Cardiac fibroblast (primary cell): Measurements from ENCODE around the gene HNRNPUL1.

ENCODE experiments used
- DNase-seq, 2 donors: peaks; one replicate each; pipeline versions ENCODE4 v3.0.0 to v3.0.0-alpha.2; 2010; ENCODE audit warnings: low read depth in 2 of 2
- H3K4me3 ChIP-seq, 2 donors: replicated peaks in 1 of 2; 1 replicate in 1 of 2; 2 replicates in 1 of 2; pipeline ENCODE4 v1.5.1; 2011; ENCODE audit warnings: low read depth in 2 of 2, low read length in 2 of 2, mild to moderate bottlenecking in 2 of 2, moderate library complexity in 1 of 2
- TF ChIP-seq, protein P1 (sequence below): IDR thresholded peaks from one replicate; pipeline ENCODE4 v1.5.1; 2011; ENCODE audit warnings: low read depth, mild to moderate bottlenecking, low read length, inconsistent platforms

Gene HNRNPUL1

DNA sequence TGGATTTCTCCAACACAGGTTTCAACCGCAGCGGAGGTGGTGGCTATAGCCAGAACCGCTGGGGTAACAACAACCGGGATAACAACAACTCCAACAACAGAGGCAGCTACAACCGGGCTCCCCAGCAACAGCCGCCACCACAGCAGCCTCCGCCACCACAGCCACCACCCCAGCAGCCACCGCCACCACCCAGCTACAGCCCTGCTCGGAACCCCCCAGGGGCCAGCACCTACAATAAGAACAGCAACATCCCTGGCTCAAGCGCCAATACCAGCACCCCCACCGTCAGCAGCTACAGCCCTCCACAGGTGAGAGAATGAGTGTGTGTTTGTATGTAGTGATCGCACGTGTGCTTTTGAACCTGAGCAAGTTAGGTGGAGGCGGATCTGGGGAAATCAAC is 39.8 kb downstream of the HNRNPUL1 start:
- TF ChIP-seq, protein P1, sequence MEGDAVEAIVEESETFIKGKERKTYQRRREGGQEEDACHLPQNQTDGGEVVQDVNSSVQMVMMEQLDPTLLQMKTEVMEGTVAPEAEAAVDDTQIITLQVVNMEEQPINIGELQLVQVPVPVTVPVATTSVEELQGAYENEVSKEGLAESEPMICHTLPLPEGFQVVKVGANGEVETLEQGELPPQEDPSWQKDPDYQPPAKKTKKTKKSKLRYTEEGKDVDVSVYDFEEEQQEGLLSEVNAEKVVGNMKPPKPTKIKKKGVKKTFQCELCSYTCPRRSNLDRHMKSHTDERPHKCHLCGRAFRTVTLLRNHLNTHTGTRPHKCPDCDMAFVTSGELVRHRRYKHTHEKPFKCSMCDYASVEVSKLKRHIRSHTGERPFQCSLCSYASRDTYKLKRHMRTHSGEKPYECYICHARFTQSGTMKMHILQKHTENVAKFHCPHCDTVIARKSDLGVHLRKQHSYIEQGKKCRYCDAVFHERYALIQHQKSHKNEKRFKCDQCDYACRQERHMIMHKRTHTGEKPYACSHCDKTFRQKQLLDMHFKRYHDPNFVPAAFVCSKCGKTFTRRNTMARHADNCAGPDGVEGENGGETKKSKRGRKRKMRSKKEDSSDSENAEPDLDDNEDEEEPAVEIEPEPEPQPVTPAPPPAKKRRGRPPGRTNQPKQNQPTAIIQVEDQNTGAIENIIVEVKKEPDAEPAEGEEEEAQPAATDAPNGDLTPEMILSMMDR = no peak
- H3K4me3 ChIP-seq = no peak overlapping the region
- no peak for DNase-seq

- no peak overlapping the region for H3K4me3 ChIP-seq
- TF ChIP-seq, protein P1 = no peak
- no peak for DNase-seq
These were observed 40.7 kb downstream of the HNRNPUL1 start for GRCh38 chr19:41304706-41305483.

DNA sequence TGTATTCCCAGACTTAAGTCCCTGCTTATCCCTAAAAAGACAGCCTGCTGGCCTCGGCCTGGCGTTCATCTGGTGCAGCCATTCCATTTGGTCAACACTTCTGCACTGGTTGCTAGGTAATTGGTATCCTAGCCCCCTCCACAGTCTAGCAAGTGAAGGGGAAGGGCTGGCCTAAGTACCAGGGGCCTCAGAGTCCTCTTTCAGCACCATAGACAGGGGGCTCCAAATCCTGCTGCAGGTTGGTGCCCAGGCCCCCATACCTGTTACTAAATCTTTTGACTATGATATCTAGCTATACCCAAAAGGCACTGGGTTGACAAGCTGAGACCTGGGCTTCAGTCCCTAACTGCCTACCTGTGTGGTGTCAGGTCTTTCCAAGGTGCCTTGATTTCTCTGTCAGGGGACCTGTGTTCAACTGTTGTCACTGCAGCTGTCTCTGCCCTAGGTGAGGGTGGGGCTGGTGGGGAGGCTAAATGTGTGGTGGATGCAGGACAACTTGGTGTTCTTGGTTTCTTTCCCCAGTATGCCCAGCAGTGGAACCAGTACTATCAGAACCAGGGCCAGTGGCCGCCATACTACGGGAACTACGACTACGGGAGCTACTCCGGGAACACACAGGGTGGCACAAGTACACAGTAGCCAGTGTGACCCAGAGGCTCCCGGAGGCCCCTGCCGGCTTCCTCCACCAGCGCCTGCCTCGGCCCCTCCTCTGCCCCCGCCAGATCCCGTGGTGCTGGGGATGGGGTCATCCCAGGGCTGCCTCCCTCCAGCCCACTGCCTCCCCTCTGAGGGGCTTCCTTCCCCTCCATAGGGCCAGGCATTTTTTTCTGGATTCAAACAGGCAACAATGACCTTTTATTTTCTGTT is 42.0 kb downstream of the HNRNPUL1 start:
- H3K4me3 ChIP-seq = no peak overlapping the region
- TF ChIP-seq, protein P1 = no peak
- no peak for DNase-seq

DNA sequence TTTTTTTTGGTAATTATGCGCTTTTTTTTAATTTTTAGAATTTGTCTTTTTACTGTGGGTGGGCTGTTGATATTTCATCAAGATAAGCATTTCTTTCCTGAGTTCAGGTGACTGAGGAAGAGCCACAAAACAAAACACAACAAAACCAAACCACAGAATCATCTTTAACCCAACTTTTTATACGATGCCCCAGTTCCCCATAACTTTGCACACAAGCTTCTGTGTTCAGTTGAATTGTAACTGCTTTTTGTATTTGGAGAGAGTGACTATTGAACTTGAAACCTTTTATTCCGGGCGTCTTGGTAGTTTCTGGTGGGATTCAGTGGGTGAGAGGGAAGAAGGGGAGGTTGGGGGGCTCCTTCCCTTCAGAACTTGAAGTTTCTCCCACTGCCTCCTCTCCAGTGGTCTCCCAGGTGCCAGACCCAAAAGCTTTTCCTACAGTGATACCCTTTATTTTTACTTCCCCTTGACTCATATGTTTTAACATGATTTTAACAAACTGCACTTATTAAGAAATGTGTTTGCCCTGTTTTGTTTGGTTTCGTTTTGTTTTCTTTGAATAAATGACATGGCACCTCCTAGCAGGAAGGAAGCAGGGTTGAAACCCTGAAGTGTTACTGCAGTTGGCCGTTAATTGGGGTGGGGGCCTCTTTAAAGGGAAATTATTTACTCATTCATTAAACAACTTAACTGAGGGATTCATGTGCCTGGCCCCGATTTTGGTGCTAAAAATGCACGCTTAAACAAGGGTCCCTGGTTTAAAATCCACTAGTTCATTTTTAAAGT is 43.1 kb downstream of the HNRNPUL1 start:
- no peak overlapping the region for H3K4me3 ChIP-seq
- no peak for DNase-seq
- TF ChIP-seq, protein P1 = no peak

GRCh38 chr19:41307954-41308449 is 43.8 kb downstream of the HNRNPUL1 start:
- no peak for DNase-seq
- no peak overlapping the region for H3K4me3 ChIP-seq
- TF ChIP-seq, protein P1 = no peak

DNA sequence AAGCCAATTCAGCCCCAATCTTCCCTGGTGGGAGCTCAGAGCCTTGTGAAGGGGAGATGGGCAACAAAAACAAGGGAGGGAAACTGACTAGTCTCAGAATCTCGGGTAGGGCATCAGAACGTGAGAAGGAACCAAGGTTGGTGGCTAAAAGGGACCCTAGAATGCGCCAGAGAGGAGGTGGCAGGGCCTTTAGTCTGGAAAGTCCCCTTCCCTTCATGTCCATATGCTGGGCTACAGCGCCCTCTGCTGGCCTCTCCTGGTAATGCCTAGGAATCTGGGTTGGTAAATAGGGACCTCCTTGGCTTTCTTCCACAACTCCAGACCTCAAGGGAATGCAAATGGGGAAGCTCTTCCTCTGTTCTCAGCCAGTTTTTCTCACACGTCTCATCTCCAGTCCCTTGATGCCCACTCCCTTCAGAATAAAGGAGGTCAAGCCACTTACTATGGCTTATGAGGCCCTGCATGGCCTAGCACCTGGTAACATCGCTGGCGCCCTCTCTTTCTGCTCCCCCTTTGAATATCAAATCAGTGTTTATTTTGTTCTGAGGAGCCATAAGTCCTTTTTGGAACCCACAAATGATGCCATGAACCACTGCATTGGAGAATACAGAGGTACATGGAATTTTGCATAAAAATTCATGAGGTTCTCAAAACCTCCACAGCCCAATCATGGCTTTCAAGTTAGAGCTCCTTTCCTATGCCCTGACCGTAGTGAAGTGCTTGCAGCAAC is 44.4 kb downstream of the HNRNPUL1 start:
- TF ChIP-seq, protein P1 = peak; percentile 96
- peak overlapping the region in 1 of 2 donors; percentile 80 for H3K4me3 ChIP-seq
- DNase-seq = peak; percentile 93 to 94
